Small intestine (tissue), 7 donors: ENCODE measurements around the gene TOX2. TPM values are rescaled to one million over a fixed set of nuclear protein-coding genes. Genes with fewer than 3 reads are reported as not detected.

Source experiments
- DNase-seq, 2 donors: peaks; one replicate each; pipeline versions ENCODE4 v3.0.0 to v3.0.0-alpha.2; 2013
- FAIRE-seq: peaks from 2 replicates; lab custom pipeline; 2012; peaks lifted over from hg19 to GRCh38; lab: Jason Lieb, UNC
- H3K27ac ChIP-seq, 3 donors: one replicate each; pipeline ENCODE4 v1.5.1; 2013; ENCODE audit warnings: low read length in 2 of 3, mild to moderate bottlenecking in 2 of 3, control low read depth in 1 of 3, inconsistent platforms in 1 of 3, low read depth in 1 of 3, moderate library complexity in 1 of 3
- H3K27me3 ChIP-seq, 3 donors: one replicate each; pipeline ENCODE4 v1.6.1; 2013; ENCODE audit warnings: low read length in 3 of 3, inconsistent platforms in 1 of 3; ENCODE audit not compliant: control insufficient read depth in 3 of 3, insufficient read depth in 3 of 3
- H3K36me3 ChIP-seq, 3 donors: one replicate each; pipeline ENCODE4 v1.6.1; 2013; ENCODE audit warnings: low read length in 3 of 3, inconsistent platforms in 1 of 3, low read depth in 1 of 3, mild to moderate bottlenecking in 1 of 3, moderate library complexity in 1 of 3; ENCODE audit not compliant: control insufficient read depth in 3 of 3, insufficient read depth in 2 of 3
- H3K4me1 ChIP-seq, 3 donors: one replicate each; pipeline ENCODE4 v1.6.1; 2013; ENCODE audit warnings: low read length in 2 of 3, inconsistent platforms in 1 of 3, low read depth in 1 of 3, mild to moderate bottlenecking in 1 of 3, moderate library complexity in 1 of 3; ENCODE audit not compliant: control insufficient read depth in 3 of 3, insufficient read depth in 2 of 3
- H3K4me3 ChIP-seq, 3 donors: one replicate each; pipeline ENCODE4 v1.5.1; 2013; ENCODE audit warnings: low read length in 3 of 3, control low read depth in 1 of 3, inconsistent platforms in 1 of 3, low read depth in 1 of 3, mild to moderate bottlenecking in 1 of 3, moderate library complexity in 1 of 3
- H3K9me3 ChIP-seq, 2 donors: one replicate each; pipeline ENCODE4 v1.6.1; 2013; ENCODE audit warnings: low read depth in 1 of 2, low read length in 1 of 2; ENCODE audit not compliant: control insufficient read depth in 2 of 2, insufficient read depth in 1 of 2
- WGBS, 3 donors: extraction: QIAGEN DNeasy Blood & Tissue Kit; methylation state at CpG; one replicate each; pipeline ENCODE4 v1.1.7; 2013; 5-methylcytosine and 5-hydroxymethylcytosine counted together
- polyA plus RNA-seq, 4 donors: library from polyadenylated mRNA; stranded (reverse) in 3 of 4; unstranded in 1 of 4; fragments of 200-250 nt in 3 of 4; fragments of 120-200 nt in 1 of 4; gene quantifications; one replicate each; pipeline versions ENCODE4 v1.2.1 to v1.2.3, GENCODE V29; 2013
- donor health status: healthy with polysubstance abuse.
- donor health status: control.
- donor health status: control.
- donor health status: Bipolar disorder and iron deficiency.
- donor health status: healthy.

TOX2 gene
- polyA plus RNA-seq, 4 donors, result 1.7 to 10.6 (median 3.0) TPM; not detected in 1

DNA sequence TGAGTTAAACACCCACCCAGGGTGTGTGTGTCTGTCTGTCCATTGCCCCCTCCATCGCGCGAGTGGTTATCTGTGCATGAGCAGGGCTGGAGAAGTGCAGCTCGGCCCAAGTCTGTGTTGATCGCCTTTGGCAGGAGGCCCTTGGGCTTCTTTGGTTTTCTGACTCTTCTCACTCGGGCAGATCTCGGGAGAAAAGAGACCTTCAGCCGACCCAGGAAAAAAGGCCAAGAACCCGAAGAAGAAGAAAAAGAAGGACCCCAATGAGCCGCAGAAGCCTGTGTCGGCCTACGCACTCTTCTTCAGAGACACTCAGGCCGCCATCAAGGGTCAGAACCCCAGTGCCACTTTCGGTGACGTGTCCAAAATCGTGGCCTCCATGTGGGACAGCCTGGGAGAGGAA, 139.5 kb downstream of the TOX2 start:
- DNase-seq (no peak), FAIRE-seq (no peak)
- Histone ChIP-seq H3K4me1 (no peaks in the 10 kb centered on the region), H3K9me3 (peaks cover 0 to 4% of the 10 kb centered on the region in 2 donors), H3K27ac (no peak overlapping the region), H3K36me3 (no peaks in the 10 kb centered on the region), H3K4me3 (no peak overlapping the region), H3K27me3 (no peaks in the 10 kb centered on the region)
- 94% methylated on average over 16 of the region's 16 CpGs for WGBS, 3 donors

DNA sequence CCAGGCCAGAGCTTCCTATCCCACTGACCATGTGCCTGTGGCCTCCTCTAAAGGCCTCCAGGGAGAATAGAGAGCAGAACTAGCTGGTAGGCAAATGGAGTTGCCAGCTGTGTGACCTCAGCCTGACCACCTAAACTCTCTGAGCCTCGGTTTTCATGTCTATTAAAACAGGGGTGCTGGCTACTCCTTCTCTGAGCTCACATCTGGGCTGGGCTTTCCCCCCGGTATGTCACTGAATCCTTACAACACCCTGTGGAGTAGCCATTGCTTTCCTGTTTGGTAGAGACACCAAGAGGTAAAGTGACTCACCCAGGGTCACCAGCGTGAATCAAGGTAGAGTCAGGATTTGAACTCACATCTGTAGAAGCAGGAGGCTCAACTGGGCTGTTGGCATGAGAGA, 140.2 kb downstream of the TOX2 start:
- peaks cover 0 to 4% of the 10 kb centered on the region in 2 donors for H3K9me3 ChIP-seq
- FAIRE-seq, result no peak
- no peak overlapping the region for H3K4me3 ChIP-seq
- H3K27me3 ChIP-seq, result no peaks in the 10 kb centered on the region
- H3K4me1 ChIP-seq, result no peaks in the 10 kb centered on the region
- WGBS, 3 donors, result 79 to 88% (median 85%) methylated on average over 3 of the region's 3 CpGs
- DNase-seq, result no peak
- H3K27ac ChIP-seq, result no peak overlapping the region
- H3K36me3 ChIP-seq, result no peaks in the 10 kb centered on the region

DNA sequence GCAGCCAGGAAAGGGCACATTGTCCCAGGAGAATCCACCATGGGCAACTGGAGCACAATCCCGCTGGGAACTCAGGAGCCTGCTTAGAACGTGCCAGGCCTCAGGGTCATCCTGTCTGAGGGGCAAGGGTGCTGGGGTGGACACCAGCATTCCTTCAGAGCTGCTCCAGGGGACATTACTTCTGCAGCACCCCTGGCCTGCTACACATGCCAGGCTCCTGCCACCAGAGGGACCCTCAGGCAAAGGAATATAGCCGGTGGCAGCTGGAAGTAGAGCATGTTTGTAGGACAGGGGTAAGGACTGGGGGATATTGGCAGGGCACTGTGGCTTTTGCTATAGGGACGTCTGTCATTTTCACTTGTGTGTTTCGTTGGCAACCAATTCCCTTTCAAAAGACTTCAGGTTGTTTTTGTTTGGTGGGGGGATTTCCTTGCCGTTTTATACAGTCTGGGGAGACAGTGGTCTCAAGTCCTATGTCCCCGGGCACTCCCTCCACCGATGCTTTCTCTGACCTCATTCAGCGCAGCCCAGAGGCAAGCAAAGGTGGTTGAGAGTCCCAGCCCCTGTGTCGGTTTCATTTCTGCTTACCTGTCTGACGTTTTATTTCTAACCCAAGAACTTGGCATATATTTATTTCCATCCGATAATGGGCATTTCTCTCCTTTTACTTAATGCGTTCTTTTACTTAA, 141.5 kb downstream of the TOX2 start:
- H3K4me1 ChIP-seq, result no peaks in the 10 kb centered on the region
- H3K4me3 ChIP-seq, result no peak overlapping the region
- DNase-seq (peak in 1 of 2 donors; percentile 9), FAIRE-seq (no peak)
- peaks cover 0 to 4% of the 10 kb centered on the region in 2 donors for H3K9me3 ChIP-seq
- WGBS, 3 donors, result 69 to 75% (median 74%) methylated on average over 12 to 13 of the region's 13 CpGs
- no peaks in the 10 kb centered on the region for H3K27me3 ChIP-seq
- no peaks in the 10 kb centered on the region for H3K36me3 ChIP-seq
- no peak overlapping the region for H3K27ac ChIP-seq

DNA sequence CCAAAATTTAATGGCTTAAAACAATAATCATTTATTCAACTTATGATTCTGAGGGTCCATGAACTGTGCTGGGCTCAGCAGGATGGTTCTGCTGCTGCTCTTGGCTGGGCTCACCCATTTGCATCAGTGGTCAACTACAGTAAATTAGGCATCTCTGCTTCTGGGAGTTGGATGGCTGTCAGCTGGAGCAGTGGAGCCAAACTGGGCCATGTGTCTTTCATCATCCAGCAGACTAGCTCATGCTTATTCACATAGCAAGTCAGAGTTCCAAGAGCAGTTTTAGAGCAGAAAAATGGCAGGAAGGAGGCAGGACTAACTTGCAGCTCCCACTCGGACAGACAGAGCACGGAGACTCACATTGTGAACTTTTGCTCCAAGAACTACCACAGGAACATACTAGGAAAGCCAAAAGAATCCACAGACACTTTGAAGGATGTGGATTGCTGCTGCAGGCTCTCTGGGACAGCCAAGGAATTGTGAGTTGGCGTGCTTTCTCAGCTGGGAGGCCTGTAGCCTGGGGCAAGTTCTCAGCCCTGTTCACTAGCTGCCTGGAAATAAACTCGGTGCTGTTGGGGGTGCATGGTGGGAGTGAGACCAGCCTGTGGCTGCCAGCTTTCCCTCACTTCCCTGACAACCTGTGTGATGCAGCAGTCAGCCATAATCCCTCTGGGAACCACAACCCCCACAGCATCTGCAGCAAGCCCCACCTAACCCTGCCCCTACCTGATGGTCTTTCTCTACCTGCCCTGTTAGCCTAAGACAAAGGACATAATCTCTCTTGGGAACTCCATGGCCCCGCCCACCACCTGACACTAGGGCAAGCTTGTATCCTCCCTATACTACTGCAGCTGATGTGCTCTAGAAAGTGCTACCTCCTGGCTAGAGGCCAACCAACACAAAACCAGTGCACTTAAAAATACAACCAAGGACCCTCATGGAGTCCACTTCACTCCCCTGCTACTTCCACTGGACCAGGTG, 143.3 kb downstream of the TOX2 start:
- Histone ChIP-seq H3K4me3 (no peak overlapping the region), H3K27ac (no peak overlapping the region), H3K9me3 (peaks cover 0 to 4% of the 10 kb centered on the region in 2 donors), H3K27me3 (no peaks in the 10 kb centered on the region), H3K4me1 (no peaks in the 10 kb centered on the region), H3K36me3 (no peaks in the 10 kb centered on the region)
- FAIRE-seq, result no peak
- 76 to 88% (median 86%) methylated on average over 5 of the region's 5 CpGs for WGBS, 3 donors
- DNase-seq, result no peak

DNA sequence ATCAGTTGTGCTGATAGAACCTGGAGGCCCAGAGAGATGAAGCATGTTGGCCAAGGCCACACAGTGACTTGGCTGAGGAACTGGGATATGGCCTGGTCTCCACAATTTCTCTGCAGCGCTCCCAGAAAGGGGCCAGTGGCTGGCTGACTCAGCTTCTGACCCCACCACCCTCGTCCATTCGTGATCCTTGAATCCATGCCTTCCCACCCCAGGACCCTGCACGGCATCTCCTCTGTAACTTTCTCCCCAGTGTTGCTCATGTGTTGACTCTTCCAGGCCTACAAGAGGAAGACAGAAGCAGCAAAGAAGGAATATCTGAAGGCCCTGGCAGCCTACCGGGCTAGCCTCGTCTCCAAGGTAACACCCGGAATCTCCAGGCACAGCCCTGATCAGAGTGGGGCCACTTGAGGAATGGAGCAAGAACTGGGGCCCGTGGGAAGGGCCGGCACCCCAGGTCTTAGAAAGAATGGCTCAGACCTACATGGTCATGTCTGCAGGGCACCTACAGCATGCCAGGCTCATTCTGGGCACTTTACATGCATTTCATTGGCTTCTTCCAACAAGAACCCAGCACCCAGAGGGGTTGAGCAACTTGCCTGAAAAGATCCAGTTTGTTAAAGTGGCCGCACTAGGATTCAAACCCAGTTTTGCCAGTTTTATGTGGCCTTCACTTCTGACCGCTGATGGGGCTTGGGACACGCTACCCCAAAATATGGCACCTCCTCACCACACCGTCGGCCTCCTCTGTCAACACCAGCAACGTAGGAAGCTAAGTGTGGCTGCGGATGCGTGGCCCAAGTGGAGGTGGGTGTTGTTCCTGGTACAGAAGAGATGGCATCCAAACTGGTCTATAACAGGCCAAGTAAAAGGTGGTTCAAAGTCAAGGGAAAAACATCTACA, 150.1 kb downstream of the TOX2 start:
- H3K4me1 ChIP-seq, result no peaks in the 10 kb centered on the region
- no peak overlapping the region for H3K27ac ChIP-seq
- H3K27me3 ChIP-seq, result no peaks in the 10 kb centered on the region
- no peaks in the 10 kb centered on the region for H3K9me3 ChIP-seq
- 90 to 96% (median 94%) methylated on average over 17 of the region's 17 CpGs for WGBS, 3 donors
- no peak overlapping the region for H3K4me3 ChIP-seq
- FAIRE-seq (no peak), DNase-seq (no peak)
- H3K36me3 ChIP-seq, result no peaks in the 10 kb centered on the region

DNA sequence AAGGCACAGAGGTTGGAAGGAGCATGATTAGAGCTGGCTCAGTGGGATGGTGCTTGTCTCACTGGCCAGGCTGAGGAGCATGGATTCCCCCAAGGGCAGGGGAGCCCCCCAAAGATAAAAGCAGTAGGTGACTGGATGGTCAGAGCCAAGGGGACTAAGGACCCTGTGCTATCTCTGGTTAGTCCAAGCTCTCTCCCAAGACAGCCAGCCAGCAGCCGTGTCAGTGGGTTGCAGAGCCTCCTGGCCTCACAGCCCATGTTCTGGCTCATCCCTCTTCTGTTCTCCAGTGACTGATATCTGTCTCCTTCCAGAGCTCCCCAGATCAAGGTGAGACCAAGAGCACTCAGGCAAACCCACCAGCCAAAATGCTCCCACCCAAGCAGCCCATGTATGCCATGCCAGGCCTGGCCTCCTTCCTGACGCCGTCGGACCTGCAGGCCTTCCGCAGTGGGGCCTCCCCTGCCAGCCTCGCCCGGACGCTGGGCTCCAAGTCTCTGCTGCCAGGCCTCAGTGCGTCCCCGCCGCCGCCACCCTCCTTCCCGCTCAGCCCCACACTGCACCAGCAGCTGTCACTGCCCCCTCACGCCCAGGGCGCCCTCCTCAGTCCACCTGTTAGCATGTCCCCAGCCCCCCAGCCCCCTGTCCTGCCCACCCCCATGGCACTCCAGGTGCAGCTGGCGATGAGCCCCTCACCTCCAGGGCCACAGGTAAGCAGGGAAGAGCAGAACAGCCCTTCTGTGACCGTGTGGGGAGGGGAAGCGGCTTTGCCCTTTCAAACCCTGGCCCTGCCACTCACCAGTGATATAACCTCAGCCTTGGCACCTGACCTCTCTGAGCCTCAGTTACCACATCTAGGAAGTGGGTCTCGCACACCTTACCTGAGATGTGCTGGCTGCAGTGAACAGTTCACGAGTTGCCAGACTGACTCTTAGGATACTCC, 151.0 kb downstream of the TOX2 start:
- H3K4me1 ChIP-seq, result no peaks in the 10 kb centered on the region
- H3K27me3 ChIP-seq, result no peaks in the 10 kb centered on the region
- H3K9me3 ChIP-seq, result no peaks in the 10 kb centered on the region
- no peak for DNase-seq
- no peaks in the 10 kb centered on the region for H3K36me3 ChIP-seq
- no peak overlapping the region for H3K27ac ChIP-seq
- WGBS, 3 donors, result 92 to 95% (median 94%) methylated on average over 20 of the region's 20 CpGs
- no peak overlapping the region for H3K4me3 ChIP-seq
- no peak for FAIRE-seq

- Histone ChIP-seq H3K9me3 (no peaks in the 10 kb centered on the region), H3K27ac (no peak overlapping the region), H3K4me3 (no peak overlapping the region), H3K4me1 (no peaks in the 10 kb centered on the region), H3K36me3 (no peaks in the 10 kb centered on the region), H3K27me3 (no peaks in the 10 kb centered on the region)
- FAIRE-seq (no peak), DNase-seq (no peak)
- WGBS, 3 donors, result 88 to 93% (median 88%) methylated on average over 15 of the region's 15 CpGs
Measured at GRCh38 chr20:44066645-44067606, 152.3 kb downstream of the TOX2 start.
